Middle frontal gyrus (tissue), 1 donor: ENCODE measurements around the gene FRG2B.
"Not testable (repeated sequence)": the region's sequence is repeated elsewhere in the genome, so short reads cannot be mapped to it uniquely, and the experiment has no call there.

Experiments used
- DNase-seq: peaks from one replicate; pipeline ENCODE4 v3.0.0-alpha.2; 2015; ENCODE audit warnings: low spot score; ENCODE audit errors: extremely low spot score

The FRG2B gene

DNA sequence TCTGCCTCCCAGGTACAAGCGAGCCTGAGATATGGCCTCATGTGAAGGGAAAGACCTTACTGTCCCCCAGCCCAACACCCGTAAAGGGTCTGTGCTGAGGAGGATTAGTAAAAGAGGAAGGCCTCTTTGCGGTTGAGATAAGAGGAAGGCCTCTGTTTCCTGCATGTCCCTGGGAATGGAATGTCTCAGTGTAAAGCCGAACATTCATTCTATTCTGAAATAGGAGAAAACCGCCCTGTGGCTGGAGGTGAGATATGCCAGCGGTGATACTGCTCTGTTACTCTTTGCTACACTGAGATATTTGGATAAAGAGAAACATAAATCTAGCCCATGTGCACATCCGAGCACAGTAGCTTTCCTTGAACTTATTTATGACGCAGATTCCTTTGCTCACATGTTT lies 26.7 kb downstream of the FRG2B start:
- DNase-seq: not testable (repeated sequence)

DNA sequence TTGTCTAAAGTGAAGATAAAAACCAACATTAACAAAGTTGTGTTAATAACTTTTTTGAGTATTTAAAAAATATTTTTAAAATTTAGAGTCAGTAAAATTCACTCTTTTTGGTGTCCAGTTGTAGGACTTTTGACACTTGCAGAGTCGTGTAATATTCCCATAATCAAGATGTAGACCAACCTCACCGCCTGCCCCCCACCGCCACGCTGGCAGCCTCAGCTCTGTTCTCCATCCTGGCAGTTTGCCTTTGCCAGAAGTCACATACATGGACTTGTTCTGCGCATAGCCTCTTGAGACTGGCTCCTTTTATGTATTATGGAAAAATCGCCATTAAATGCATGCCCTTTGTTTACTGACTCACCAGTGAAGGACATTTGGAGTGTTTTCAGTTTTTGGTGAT lies 33.9 kb downstream of the FRG2B start:
- no peak for DNase-seq

DNA sequence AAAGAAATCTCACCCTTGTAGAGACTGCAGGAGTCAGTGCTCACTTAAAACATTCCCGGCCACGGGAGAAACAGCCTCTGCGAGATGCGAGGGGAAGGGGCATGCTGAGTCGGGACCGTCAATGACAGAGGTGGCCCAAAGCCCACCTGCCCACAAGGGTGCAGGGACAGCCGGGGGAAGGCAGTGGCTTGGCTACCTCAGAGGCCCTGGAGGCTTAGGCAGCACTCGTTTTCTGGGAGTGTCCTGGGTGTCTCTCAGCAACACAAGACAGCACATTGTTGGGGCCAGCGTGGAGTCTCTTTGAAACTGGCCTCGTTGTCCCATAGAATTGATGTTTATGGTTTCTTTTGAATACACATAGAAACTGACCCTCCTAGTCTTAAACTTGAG lies 35.6 kb downstream of the FRG2B start:
- DNase-seq: no peak

DNA sequence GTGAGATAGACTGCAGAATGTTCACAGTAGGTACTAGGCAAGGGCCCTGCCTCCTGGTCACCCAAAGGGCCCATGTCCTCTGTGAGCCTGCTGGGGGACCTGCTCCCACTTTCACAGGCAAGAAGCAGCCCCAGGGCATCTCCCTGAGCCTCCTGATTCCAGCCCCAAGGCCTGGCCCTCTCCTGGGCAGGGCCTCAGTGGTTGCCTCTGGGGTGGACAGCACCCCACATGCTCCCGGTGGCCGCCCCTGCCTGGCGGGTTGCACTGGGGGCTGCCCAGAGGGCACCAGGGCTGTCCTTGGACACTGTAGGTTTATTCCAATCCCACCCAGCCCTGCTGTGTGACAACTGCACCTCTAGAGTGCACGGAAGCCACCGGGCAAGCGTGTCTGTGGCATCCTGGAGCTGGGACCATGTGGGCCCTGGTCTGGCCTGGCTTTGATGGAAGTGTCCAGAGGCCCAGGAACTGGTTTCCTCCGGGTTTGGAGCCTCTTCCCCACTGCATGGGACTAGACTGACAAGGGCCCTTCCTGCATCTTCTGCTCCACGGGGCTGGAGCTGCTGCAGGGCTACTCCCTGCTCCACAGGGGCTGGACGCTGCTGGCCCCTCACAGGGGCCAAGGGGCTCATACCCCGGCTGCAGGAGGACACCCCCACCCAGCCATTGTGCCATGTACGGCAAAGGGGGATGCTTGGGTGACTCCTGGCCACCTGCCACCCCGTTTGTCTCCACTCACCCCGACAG lies 36.2 kb downstream of the FRG2B start:
- DNase-seq: no peak

DNA sequence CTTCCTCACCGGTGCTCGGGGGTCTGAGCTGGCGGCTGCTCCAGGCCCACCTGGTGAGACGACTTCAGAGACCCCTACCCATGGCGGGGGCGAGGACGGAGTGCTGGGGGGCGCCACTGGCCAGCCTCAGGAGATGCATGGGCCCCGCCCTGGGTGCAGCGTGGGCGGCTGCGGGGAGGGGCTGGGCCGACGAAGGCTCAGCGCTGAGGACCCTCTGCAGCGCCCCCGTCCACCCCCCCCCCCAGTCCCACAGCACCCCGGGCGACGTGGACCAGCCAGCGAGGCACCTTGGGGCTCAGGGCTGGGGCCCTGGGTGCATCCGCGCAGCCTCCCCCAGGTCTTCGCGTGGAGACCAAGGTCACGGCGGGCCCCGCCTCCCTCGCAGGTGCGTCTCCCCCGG lies 49.6 kb downstream of the FRG2B start:
- DNase-seq: not testable (repeated sequence)
